GM20431 (cell line): ENCODE results near the gene AGMAT.

Source experiments
- in situ Hi-C: fragments of 300-500 bp; cut with MseI, MboI; formaldehyde crosslinking; loops from one replicate; pipeline ENCODE4 v1.15.0; 2020; ENCODE audit warnings: low sequenced_read_pairs; ENCODE audit not compliant: unreplicated experiment

Gene AGMAT

DNA sequence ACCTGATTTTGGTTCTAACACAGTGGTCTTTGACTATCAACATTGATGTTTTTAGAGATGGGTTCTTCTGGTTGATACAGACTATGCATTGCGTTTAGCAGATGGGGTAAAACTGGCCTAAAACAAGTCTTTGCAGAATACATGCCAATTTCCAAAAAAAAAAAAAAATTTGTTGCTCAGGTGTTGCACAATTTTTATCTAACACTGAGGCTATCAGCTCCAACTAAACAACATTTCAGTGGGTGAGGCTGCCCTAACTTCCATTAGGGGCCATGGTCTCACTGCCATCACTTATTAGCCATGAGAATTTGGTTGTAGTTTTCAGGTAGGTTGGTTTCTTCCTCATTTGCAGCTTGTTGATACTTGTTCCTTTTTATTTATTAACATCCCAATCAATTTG, 14.0 kb downstream of the AGMAT start:
- in situ Hi-C loops = no loop called here

DNA sequence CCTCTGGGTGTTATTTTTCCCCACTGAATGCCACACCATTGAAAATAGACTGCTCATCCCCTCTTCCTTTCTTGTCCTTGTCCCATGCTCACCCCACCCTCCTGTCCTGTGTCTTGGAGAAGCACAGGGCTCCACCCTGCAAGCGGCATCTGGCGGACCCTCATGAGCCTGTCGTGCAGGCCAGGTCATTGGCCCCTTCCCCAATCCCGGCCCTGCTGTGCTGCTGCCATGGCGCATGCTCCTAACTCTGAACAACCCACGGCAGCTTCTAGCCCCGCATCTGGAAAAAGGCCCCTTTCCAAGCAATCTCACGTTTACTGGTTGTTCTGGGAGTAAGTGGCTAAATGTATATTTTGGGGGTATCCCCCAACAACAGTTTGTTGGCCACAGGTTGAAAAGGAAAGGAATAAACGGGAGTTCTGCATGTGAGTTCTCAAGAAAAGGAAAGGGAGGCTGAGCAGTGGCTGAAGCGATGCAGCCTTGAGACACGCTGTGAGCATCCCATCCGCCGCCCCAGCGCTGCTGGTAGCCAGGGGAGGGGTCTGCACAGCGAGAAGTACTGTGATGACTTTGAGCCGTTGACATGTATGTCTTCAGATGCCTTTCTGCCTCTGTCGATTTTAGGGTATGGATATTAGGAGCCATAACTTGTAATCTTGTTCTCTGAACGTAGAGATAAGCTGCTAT, 16.3 kb downstream of the AGMAT start:
- in situ Hi-C loops = no loop called here

- in situ Hi-C loops = no loop called here
Measured at GRCh38 chr1:15559189-15559810, 25.6 kb downstream of the AGMAT start.

DNA sequence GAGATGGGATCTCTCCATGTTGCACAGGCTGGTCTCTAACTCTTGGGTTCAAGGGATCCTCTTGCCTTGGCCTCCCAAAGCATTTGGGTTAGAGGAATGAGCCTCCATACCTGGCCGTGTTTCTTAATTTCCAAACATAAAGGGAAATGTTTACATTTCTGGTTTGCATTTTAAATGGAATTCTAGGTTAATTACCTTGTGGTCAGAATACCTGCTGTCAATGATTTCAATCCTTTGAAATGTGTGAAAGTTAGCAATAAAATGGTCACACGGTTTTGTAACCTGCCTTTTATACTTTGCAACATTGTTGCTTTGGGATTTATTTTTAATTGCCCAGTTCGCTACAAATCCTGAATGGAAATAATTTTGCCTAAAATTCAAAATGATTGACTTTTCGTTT, 26.3 kb downstream of the AGMAT start:
- in situ Hi-C loops = no loop called here

DNA sequence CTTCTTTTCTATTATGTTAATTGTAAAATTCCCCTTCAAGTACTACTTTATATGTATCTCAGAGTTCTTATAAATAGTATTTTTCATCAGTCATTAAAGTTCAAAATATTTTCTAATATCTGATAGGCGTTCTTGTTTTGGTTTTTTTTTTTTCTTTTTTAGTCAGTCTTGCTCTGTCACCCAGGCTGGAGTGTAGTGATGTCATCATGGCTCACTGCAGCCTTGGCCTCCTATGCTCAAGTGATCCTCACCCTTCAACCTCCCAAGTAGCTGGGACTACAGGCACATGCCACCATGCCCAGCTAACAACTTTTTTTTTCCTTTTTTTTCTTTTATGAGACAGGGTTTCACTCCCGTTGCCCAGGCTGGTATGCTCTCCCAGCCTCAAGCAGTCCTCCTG, 27.3 kb downstream of the AGMAT start:
- in situ Hi-C loops = no loop called here

- in situ Hi-C loops = no loop called here
Measured at GRCh38 chr1:15557008-15557407, 27.8 kb downstream of the AGMAT start.

DNA sequence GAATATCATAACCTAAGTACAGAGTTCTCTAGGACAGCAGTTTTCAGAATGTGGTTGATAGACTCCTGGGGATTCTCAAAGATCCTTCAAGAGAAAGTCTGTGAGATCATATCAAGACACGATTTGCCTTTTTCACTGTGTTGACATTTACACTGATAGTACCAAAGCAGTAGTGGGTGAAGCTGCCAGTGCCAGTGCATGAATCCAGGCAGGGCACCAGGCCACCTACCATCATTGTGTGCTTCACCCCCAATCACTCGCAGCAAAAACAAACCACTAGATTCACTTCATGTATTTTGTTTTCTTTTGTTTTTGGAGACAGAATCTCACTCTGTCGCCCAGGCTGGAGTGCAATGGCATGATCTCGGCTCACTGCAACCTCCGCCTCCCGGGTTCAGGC, 34.3 kb downstream of the AGMAT start:
- in situ Hi-C loops = no loop called here

DNA sequence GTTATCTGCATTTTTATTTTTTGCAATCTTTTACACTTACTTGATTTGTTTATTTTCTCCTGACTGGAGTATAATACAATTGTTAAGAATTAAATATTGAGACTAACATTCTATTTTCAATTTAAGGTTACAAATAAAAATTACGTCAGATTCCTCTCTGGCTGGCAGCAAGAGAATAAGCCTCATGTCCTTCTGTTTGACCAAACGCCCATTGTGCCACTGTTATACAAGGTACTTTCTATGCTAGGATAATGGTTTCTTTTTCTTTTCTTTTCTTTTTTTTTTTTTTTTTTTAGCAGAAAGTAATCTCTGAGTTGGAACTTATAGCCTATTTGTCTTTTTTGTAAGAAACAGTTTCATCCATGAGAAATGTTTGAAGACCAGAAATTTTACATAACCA, 38.2 kb downstream of the AGMAT start:
- in situ Hi-C loops = no loop called here

DNA sequence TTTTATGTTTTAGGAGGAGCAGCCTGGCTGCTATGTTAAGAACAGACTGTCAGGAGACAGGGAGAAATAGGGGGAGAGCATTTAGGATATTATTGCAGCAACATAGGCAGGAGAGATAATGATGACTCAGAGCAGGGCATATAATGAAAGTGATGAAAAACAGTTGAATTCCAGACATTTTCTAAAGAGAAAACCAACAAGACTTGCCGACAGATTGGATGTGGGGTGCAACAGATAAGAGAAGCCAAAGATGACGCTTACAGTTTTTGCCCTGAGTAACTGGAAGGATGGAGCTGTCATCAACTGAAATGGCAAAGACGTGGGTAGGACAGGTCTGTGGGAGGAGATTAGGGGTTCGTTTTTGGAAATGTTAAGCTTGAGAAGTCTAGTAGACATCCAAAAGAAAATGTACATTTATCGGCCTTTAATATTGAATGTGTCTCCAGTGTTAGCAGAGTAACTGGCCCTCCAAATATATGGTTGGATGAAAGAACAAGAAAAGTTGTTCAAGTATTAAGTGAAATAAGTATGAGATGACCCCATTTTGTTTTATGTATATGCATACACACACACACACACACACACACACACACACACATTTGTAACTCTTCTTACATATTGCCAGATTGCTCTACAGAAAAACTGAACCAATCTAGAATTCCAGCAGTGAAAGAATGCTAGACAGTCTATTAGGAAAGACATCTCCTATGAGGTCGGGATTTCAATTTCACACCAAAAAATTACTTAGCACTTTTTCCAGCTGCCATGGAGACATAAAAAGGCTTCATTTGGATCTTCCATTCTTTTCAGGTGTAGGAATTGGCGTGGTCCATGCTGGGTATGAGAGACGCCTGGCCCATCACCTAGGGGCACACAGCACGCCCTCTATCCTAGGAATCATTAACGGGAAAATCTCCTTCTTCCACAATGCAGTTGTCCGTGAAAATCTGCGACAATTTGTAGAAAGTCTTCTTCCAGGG, 41.0 kb downstream of the AGMAT start:
- in situ Hi-C loops = no loop called here

GRCh38 chr1:15543251-15543588, 41.6 kb downstream of the AGMAT start:
- in situ Hi-C loops = no loop called here

GRCh38 chr1:15542388-15543250, 42.2 kb downstream of the AGMAT start:
- in situ Hi-C loops = no loop called here

- in situ Hi-C loops = no loop called here
Measured at GRCh38 chr1:15541231-15541792, 43.5 kb downstream of the AGMAT start.

DNA sequence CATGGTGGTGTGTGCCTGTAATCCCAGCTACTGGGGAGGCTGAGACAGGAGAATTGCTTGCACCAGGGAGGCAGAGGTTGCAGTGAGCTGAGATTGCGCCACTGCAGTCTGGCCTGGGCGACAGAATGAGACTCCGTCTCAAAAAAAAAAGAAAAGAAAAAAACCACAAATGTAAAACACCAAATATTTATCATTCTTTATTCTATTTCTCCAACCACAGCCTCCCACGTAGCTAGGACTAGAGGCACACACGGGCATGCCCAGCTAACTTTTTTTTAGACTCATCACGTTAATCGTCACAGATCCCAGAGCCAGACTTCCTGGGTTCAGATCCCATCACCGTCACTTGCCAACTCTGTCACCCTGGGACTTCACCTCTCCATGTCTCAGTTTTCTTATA, 44.7 kb downstream of the AGMAT start:
- in situ Hi-C loops = no loop called here

DNA sequence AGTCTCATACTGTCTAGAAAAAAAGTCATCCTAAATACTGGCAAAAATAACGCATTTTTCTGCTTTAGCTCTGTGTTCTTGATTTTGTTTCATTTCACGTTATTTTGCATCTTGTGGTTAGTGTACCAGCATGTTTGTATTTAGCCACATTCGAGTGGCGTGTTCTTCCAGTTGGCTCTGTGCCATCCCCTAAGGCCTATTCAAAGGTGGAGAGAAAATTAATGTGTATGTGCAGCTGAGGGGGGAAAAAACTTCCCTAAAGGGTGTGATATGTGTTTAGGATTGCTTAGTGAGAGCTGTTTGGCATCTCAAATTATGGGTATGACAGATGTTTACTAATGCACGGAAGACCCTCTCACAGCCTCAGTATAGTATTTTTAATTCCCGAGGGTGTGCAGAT, 46.1 kb downstream of the AGMAT start:
- in situ Hi-C loops = no loop called here

- in situ Hi-C loops = no loop called here
Measured at GRCh38 chr1:15531682-15532081, 53.2 kb downstream of the AGMAT start.

- in situ Hi-C loops = no loop called here
Measured at GRCh38 chr1:15531003-15531402, 53.8 kb downstream of the AGMAT start.

- in situ Hi-C loops = no loop called here
Measured at GRCh38 chr1:15526490-15527339, 58.1 kb downstream of the AGMAT start, which contains the start of gene DNAJC16. DNAJC16 (plus strand) TSS chr1:15526848; CDS start chr1:15529106, 2,258 bp downstream.

DNA sequence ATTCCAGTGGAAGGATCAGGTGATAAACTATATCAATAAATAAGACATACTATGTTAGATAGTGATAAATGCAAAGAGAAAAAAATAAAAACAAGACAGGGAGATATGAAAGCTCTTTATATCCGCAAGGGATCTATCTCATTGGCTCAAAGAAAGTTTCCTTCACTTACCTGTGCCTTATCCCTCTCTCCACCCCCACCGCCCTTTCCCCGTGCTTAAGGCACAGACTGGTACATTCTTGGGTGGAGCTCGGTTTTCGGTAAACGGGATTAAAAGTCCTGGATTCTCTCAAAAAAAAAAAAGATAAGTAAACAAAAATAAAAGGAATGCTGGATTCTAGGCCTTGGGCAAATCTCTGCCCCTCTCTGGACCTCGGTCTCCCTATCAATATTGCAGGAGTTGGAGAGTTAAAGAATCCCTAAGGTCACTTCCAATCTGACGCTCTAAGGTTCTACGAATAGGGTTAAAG, 58.8 kb downstream of the AGMAT start:
- in situ Hi-C loops = no loop called here
